Activated T-cell treated with anti-CD3 and anti-CD28 coated beads for 1 hour (primary cell): ENCODE results near the gene PAQR6.

Experiments
- DNase-seq: peaks from one replicate; pipeline ENCODE4 v3.0.0-alpha.2; 2020; ENCODE audit warnings: low read depth

PAQR6 gene

DNA sequence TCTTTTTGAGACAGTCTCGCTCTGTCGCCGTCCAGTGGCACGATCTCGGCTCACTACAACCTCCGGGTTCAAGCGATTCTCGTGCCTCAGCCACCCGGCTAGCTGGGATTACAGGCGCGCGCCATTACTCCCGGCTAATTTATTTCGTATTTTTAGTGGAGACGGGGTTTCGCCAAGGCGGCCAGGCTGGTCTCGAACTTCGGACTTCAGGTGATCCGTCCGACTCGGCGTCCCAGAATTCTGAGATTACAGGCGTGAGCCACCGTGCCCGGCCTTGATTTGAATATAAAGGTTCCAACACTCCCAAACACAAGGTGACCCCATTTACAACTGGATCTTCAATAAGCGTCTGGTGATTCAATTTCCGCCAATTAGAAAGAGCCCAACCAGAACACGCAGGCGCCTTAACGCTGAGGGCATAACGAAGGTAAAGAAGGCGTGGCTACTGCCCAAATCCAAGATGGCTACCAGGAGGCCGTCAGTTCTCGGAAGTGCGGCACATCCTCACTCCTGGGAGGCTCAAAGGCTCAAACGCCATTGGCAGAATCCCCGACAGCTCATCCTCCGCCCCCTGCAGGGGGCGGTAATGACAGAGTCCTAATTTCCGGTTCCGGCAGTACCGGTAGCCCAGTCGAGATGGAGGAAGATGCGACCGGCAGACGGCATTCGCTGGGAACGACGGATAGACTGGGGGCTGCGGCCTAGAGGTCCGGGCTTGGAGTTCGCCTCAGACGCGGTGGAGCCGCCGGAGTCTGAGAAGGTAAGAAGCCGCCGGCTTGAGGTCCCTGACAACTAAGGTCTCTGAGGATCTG lies 54.2 kb downstream of the PAQR6 start, which contains the start of gene SLC25A44:
Gene SLC25A44 (plus strand): TSS at position 617 of the 812 bp plus-strand sequence. CDS start 5,744 bp downstream, outside the sequence.
- peak; percentile 93 for DNase-seq
